ENCODE measurements around the gene WDR7.
A peak's percentile ranks its signal among the peaks of the same experiment; 100 is the strongest.

The WDR7 gene

GRCh38 chr18:56637176-56637575 is 14.0 kb upstream of the WDR7 start:
- peak overlapping the region; percentile 77 for H3K4me3 ChIP-seq (ENCODE audit: low read depth, low read length)
- TF ChIP-seq CTCF (IDR thresholded peaks at IDR 0.05; ENCODE audit: borderline replicate concordance, insufficient read depth, low read depth, low read length), result no peak

- no peak for TF ChIP-seq CTCF (IDR thresholded peaks at IDR 0.05; ENCODE audit: borderline replicate concordance, insufficient read depth, low read depth, low read length)
- peak overlapping the region; percentile 77 for H3K4me3 ChIP-seq (ENCODE audit: low read depth, low read length)
Measured at GRCh38 chr18:56637711-56638231, 13.4 kb upstream of the WDR7 start.

GRCh38 chr18:56638232-56639103 is 12.7 kb upstream of the WDR7 start, which contains the start of gene TXNL1:
TXNL1 (minus strand) TSS chr18:56638592; CDS start chr18:56638440, 152 bp downstream.
- TF ChIP-seq CTCF (IDR thresholded peaks at IDR 0.05; ENCODE audit: borderline replicate concordance, insufficient read depth, low read depth, low read length), result no peak
- H3K4me3 ChIP-seq (ENCODE audit: low read depth, low read length), result peak within 1 kb of the TSS; percentile 77

GRCh38 chr18:56639104-56639381 is 12.1 kb upstream of the WDR7 start:
- peak overlapping the region; percentile 43 for H3K4me3 ChIP-seq (ENCODE audit: low read depth, low read length)
- no peak for TF ChIP-seq CTCF (IDR thresholded peaks at IDR 0.05; ENCODE audit: borderline replicate concordance, insufficient read depth, low read depth, low read length)

GRCh38 chr18:56639571-56639970 is 11.6 kb upstream of the WDR7 start:
- H3K4me3 ChIP-seq (ENCODE audit: low read depth, low read length), result no peak overlapping the region

GRCh38 chr18:56641714-56642337 is 9.3 kb upstream of the WDR7 start:
- TF ChIP-seq CTCF (IDR thresholded peaks at IDR 0.05; ENCODE audit: borderline replicate concordance, insufficient read depth, low read depth, low read length), result no peak
- no peak overlapping the region for H3K4me3 ChIP-seq (ENCODE audit: low read depth, low read length)

More at GRCh38 chr18:56639571-56639970, 11.6 kb upstream of the WDR7 start:
- TF ChIP-seq CTCF (IDR thresholded peaks at IDR 0.05; ENCODE audit: borderline replicate concordance, insufficient read depth, low read depth, low read length), result no peak

Measured in GM12875 (cell line).